Measurements from ENCODE around the gene BPIFB6. TPM values are rescaled to one million over a fixed set of nuclear protein-coding genes. Genes with fewer than 3 reads are reported as not detected.

The BPIFB6 gene
- total RNA-seq, 1 donor, result not detected

DNA sequence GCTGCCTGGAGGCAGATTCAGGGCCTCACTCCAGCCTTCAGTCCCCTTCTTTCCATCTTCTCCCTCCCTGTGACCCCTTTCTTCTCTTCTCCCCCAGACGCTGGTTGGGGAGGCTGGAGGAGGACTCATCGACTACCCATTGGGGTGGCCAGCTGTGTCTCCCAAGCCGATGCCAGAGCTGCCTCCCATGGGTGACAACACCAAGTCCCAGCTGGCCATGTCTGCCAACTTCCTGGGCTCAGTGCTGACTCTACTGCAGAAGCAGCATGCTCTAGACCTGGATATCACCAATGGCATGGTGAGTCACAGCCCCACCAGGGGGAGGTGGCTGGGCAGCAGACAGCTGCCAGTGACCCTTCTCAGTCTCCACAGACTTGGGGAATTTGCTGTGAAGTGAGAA is 60.9 kb downstream of the BPIFB6 start:
- no peak overlapping the region for H3K27ac ChIP-seq (ENCODE audit: low read depth, low read length)
- H3K4me1 ChIP-seq (ENCODE audit: insufficient read depth, low read length), result no peaks in the 10 kb centered on the region
- DNase-seq (ENCODE audit: insufficient read length, low spot score, missing footprints), result no peak
- H3K79me2 ChIP-seq (ENCODE audit: insufficient read depth, low read length), result no peaks in the 10 kb centered on the region
- H3K36me3 ChIP-seq (ENCODE audit: insufficient read depth, low read length), result no peaks in the 10 kb centered on the region
- no peaks in the 10 kb centered on the region for H3K9me3 ChIP-seq (ENCODE audit: low read depth, low read length)
- H3K4me2 ChIP-seq (ENCODE audit: insufficient read depth, low read length), result no peak overlapping the region
- TF ChIP-seq, protein P1, sequence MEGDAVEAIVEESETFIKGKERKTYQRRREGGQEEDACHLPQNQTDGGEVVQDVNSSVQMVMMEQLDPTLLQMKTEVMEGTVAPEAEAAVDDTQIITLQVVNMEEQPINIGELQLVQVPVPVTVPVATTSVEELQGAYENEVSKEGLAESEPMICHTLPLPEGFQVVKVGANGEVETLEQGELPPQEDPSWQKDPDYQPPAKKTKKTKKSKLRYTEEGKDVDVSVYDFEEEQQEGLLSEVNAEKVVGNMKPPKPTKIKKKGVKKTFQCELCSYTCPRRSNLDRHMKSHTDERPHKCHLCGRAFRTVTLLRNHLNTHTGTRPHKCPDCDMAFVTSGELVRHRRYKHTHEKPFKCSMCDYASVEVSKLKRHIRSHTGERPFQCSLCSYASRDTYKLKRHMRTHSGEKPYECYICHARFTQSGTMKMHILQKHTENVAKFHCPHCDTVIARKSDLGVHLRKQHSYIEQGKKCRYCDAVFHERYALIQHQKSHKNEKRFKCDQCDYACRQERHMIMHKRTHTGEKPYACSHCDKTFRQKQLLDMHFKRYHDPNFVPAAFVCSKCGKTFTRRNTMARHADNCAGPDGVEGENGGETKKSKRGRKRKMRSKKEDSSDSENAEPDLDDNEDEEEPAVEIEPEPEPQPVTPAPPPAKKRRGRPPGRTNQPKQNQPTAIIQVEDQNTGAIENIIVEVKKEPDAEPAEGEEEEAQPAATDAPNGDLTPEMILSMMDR (IDR thresholded peaks at IDR 0.05; ENCODE audit: extremely low read depth, low read depth, low read length), result no peak
- H3K27me3 ChIP-seq (ENCODE audit: insufficient read depth, low read length), result no peaks in the 10 kb centered on the region
- H3K4me3 ChIP-seq (ENCODE audit: insufficient read depth, low read length), result no peak overlapping the region
- H2AFZ ChIP-seq (ENCODE audit: low read length), result no peak overlapping the region
- H4K20me1 ChIP-seq (ENCODE audit: insufficient read depth, low read length), result no peaks in the 10 kb centered on the region

DNA sequence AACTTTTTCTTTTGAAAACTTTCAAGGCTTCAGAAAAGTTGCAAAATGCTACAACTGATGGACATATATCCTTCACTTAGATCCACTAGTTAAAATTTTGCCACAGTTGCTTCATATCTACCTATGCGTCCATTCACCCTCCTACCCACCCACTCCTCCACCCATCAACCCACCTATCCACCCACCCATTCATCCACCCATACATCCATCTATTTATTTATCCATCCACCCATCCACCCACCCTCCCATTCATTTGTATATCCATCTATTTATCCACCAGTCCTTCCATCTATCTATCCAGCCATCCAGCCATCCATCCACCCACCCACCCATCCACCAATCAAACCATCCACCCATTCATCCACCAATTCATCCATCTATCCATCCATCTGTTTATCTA is 61.6 kb downstream of the BPIFB6 start:
- no peak for DNase-seq (ENCODE audit: insufficient read length, low spot score, missing footprints)

DNA sequence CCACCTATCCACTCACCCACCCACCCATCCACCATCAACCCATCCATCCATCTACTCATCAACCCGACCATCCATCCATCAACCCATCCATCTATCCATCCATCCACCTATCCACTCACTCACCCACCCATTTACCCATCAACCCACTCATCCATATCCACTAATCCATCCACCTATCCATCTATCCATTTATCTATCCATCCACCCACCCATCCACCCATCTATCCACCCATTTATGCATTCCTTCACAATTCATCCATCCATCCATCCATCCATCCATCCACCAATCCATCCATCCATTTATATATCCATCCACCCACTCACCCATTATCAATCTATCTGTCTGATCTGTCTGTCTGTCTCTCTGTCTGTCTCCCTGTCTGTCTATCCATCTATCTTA is 62.1 kb downstream of the BPIFB6 start:
- Histone ChIP-seq H3K36me3 (ENCODE audit: insufficient read depth, low read length) (no peaks in the 10 kb centered on the region), H3K4me2 (ENCODE audit: insufficient read depth, low read length) (no peak overlapping the region), H3K4me3 (ENCODE audit: insufficient read depth, low read length) (no peak overlapping the region), H3K27ac (ENCODE audit: low read depth, low read length) (no peak overlapping the region), H2AFZ (ENCODE audit: low read length) (no peak overlapping the region), H3K9me3 (ENCODE audit: low read depth, low read length) (no peaks in the 10 kb centered on the region), H4K20me1 (ENCODE audit: insufficient read depth, low read length) (no peaks in the 10 kb centered on the region), H3K4me1 (ENCODE audit: insufficient read depth, low read length) (no peaks in the 10 kb centered on the region), H3K79me2 (ENCODE audit: insufficient read depth, low read length) (no peaks in the 10 kb centered on the region), H3K27me3 (ENCODE audit: insufficient read depth, low read length) (no peaks in the 10 kb centered on the region)
- DNase-seq (ENCODE audit: insufficient read length, low spot score, missing footprints), result no peak
- TF ChIP-seq, protein P1 (IDR thresholded peaks at IDR 0.05; ENCODE audit: extremely low read depth, low read depth, low read length), result no peak

More for the DNA sequence above, 61.6 kb downstream of the BPIFB6 start:
- Histone ChIP-seq H2AFZ (ENCODE audit: low read length) (no peak overlapping the region), H3K36me3 (ENCODE audit: insufficient read depth, low read length) (no peaks in the 10 kb centered on the region), H3K4me2 (ENCODE audit: insufficient read depth, low read length) (no peak overlapping the region), H3K27ac (ENCODE audit: low read depth, low read length) (no peak overlapping the region), H3K9me3 (ENCODE audit: low read depth, low read length) (no peaks in the 10 kb centered on the region), H3K4me1 (ENCODE audit: insufficient read depth, low read length) (no peaks in the 10 kb centered on the region), H3K79me2 (ENCODE audit: insufficient read depth, low read length) (no peaks in the 10 kb centered on the region), H4K20me1 (ENCODE audit: insufficient read depth, low read length) (no peaks in the 10 kb centered on the region), H3K4me3 (ENCODE audit: insufficient read depth, low read length) (no peak overlapping the region), H3K27me3 (ENCODE audit: insufficient read depth, low read length) (no peaks in the 10 kb centered on the region)
- TF ChIP-seq, protein P1 (IDR thresholded peaks at IDR 0.05; ENCODE audit: extremely low read depth, low read depth, low read length), result no peak

Other genes starting within 250 kb of the BPIFB6 start
- gene MAPRE1, start 211.7 kb upstream of the BPIFB6 start, total RNA-seq, result 74.8 and 80.3 TPM in 2 replicates
- 1.4 TPM in 1 of 2 replicates, not detected in the other for gene EFCAB8, start 172.7 kb upstream of the BPIFB6 start, total RNA-seq
- gene SUN5, start 27.2 kb upstream of the BPIFB6 start, total RNA-seq, result not detected in 2 replicates
- gene BPIFB2, start 23.9 kb upstream of the BPIFB6 start, total RNA-seq, result not detected in 2 replicates
- not detected in 2 replicates for gene BPIFB3, start 22.3 kb downstream of the BPIFB6 start, total RNA-seq
- not detected in 2 replicates for gene BPIFB4, start 48.0 kb downstream of the BPIFB6 start, total RNA-seq
- gene BPIFA2, start 136.5 kb downstream of the BPIFB6 start, total RNA-seq, result not detected in 2 replicates
- gene BPIFA3, start 185.7 kb downstream of the BPIFB6 start, total RNA-seq, result not detected in 2 replicates
- not detected in 2 replicates for gene BPIFA1, start 204.3 kb downstream of the BPIFB6 start, total RNA-seq

Measured in osteoblast (primary cell).